Activated CD8-positive, alpha-beta memory T cell treated with anti-CD3 and anti-CD28 coated beads, Interleukin-2, amount 50 U/mL, for 4 hours (primary cell): ENCODE measurements around the gene ATL1.
"Not testable (repeated sequence)": the region's sequence is repeated elsewhere in the genome, so short reads cannot be mapped to it uniquely, and the experiment has no call there.

Experiments used
- DNase-seq: peaks from one replicate; pipeline ENCODE4 v3.0.0-alpha.2; 2020

Gene ATL1

GRCh38 chr14:50605766-50606165, 45.8 kb downstream of the ATL1 start:
- DNase-seq: no peak

DNA sequence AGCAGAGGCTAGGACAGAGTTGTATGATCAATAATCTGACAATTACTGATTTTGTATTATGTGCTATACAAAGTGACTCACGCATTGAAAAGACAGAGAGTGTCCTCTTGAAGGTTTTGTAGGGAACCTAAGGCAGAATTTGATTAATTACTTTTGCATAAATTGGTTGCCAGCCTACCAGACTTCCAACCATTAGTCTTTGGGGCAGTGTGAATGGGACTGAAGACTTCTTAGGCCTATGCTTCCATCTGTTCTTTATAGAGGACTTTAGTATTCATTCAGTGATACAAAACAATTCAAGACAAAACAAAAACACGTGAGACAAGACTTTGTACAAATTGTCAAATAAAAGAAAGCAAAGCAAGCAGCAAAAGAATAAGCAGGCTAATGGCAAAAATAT, 46.5 kb downstream of the ATL1 start:
- DNase-seq: no peak

DNA sequence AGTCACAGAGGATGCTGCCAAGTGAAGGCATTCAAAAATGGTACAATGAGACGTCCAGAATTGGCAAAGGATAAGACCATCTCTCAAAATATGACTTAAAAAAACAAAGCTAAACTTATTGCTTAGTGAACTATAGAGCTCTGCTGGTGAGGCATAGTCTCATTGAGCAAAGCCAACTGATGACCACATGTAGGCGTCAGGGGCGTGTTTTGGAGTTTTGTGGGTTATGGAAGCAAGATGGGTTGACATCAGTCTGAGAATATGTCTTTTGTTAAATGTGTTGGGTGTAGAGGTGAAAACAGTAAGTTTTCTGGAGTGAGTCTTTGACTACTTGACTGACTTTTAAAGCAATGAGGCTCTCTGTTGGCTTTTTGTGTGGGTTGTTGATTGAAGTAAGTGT, 47.2 kb downstream of the ATL1 start:
- DNase-seq: no peak

DNA sequence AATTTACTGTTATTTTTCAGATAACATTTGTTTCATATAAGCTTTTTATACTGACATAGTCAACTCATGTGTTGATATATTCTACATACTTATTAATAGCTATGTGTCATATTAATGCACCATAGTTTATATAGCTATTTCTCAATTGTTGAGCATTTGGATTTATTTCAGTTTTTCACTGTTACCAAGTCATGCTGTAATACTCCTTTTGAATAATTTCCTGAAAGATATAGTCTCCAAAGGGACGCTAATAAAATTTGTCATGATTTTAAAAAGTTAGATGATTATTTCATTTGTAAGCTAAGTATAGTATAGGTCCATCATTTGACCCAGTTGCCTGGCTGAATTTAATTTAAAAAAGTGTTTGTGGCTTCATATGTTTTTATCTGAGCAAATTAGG, 47.8 kb downstream of the ATL1 start:
- no peak for DNase-seq

- DNase-seq: no peak
These were observed 48.4 kb downstream of the ATL1 start for GRCh38 chr14:50608302-50608851.

- no peak for DNase-seq
These were observed 50.5 kb downstream of the ATL1 start for GRCh38 chr14:50610465-50610864.

GRCh38 chr14:50612806-50613205, 52.9 kb downstream of the ATL1 start:
- no peak for DNase-seq

DNA sequence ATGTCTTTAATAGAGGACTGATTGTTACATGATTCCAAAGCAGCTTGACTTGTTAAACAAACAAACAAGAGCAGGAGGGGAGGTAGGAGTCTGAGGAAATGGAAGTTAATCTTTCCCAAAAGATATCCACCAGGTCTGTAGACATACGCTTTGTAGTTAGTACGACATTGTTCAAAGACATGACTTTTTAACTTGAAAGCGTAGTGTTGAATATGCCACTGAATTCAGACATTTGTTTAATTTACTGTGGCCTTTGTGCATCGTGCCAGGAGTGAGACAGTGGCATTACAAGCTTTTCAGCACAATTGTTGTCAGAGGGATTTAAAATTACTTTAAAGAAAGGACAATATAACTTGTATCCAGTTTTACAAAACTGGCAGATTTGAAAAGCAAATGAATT, 55.1 kb downstream of the ATL1 start:
- no peak for DNase-seq

DNA sequence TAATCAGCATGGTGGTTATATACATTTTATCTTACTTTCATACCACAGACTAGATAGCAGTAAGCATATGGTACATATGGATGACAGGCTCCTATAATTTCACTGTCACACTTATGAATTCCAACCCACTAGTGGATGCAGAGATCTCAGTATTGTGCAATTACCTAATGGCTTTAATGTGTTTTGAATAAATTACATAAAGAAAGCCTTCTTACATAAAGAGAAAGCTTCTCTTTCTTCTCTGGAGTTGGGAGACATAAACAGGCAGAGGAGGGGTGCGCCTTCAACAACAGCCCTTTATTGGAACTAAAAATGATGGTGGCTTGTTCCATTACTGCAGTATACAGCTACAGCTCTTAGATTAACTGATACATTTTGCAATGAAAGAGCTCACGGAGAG, 55.6 kb downstream of the ATL1 start:
- no peak for DNase-seq

DNA sequence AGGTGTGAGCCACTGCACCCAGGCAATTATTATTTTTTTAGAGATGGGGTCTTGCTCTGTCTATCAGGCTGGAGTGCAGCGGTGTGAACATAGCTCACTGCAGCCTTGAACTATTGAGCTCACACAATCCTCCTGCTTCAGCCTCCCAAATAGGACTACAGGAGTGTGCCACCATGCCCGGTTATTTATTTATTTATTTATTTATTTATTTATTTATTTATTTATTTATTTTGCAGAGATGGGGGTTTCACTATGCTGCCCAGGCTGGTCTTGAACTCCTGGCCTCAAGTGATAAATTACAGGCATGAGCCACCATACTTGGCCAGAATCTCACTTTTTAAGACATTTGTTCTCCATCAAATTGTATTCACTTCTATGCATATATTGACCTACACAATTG, 56.3 kb downstream of the ATL1 start:
- no peak for DNase-seq

DNA sequence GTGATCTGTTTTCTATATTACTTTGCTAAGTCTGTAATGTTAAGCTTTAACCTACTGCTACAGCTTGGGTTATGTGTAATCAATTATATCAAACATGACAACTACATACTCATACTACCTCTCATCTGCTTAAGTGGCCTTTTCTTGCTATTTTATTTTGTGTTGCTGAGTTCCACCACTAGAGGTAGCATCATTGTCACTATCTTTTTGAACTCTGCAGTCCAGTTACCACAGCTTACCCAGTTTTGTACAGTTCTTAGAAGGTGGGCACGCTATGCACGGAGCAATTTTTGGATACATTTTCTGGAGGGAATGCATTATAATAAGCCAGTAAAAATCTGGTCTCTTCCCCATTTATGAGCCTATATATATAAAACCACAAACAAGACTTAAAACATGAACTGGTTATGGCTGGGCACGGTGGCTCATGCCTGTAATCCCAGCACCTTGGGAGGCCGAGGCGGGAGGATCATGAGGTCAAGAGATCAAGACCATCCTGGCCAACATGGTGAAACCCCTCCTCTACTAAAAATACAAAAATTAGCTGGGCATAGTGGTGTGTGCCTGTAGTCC, 59.7 kb downstream of the ATL1 start:
- DNase-seq: no peak

DNA sequence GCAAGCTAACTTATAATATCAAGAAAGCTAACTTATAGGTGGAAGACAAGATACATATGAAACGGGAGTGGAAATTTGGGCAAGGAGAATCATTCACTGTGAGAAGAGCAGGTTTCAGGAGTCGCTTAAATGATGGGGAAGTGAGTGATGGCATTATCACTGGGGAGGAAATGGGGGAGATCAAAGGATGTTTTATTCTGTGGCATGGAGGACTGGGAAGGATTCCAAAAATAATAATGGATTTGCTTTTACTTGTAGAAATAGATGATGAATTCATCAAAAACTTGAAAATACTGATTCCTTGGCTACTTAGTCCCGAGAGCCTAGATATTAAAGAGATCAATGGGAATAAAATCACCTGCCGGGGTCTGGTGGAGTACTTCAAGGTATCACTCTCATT, 60.4 kb downstream of the ATL1 start:
- no peak for DNase-seq

- DNase-seq: no peak
These were observed 63.0 kb downstream of the ATL1 start for GRCh38 chr14:50622978-50623377.

DNA sequence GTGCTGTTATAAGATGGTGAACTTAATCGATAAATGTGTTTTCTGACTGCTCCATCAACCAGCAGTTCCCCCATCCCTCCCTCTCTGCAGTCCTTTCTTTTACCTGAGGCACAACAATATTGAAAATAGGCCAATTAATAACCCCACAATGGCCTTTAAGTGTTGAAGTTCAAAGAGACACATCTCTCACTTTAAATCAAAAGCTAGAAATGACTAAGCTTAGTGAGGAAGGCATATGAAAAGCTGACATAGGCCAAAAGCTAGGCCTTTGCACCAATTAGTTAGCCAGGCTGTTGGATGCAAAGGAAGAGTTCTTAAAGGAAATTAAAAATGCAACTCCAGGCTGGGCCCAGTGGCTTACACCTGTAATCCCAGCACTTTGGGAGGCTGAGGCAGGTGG, 64.5 kb downstream of the ATL1 start:
- DNase-seq: no peak

DNA sequence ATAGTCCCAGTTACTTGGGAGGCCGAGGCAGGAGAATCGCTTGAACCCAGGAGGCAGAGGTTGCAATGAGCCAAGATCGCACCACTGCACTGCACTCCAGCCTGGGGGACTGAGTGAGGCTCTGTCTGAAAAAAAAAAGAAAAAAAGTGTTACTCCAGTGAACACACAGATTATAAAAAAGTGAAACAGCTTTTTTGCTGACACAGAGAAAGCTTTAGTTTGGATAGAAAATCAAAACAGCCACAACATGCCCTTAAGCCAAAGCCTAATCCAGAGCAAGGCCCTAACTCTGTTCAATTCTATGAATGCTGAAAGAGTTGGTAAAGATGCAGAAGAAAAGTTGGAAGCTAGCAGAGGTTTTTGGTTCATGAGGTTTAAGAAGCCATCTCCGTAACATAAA, 65.0 kb downstream of the ATL1 start:
- not testable (repeated sequence) for DNase-seq

DNA sequence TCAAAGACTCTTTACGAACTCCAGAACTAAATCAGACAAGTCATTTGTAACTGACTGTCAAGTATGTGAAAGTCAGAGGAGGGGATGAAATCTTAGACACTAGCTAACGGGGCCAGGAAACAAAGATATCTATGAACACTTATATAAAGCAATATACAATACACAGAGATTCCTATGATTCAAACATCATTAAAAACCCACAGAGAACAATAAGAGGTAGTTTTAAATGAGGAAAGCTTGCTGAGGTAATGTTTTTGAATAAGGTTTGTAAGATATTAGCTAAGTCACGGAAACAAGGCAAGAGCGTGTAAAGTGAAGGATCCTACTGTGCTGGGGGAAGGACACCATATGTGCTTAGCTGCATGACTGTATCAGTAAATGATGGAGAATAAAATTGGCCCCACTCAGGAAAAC, 71.5 kb downstream of the ATL1 start:
- DNase-seq: no peak

- no peak for DNase-seq
These were observed 74.0 kb downstream of the ATL1 start for GRCh38 chr14:50633954-50634353.

GRCh38 chr14:50635141-50635540, 75.2 kb downstream of the ATL1 start:
- DNase-seq: no peak

DNA sequence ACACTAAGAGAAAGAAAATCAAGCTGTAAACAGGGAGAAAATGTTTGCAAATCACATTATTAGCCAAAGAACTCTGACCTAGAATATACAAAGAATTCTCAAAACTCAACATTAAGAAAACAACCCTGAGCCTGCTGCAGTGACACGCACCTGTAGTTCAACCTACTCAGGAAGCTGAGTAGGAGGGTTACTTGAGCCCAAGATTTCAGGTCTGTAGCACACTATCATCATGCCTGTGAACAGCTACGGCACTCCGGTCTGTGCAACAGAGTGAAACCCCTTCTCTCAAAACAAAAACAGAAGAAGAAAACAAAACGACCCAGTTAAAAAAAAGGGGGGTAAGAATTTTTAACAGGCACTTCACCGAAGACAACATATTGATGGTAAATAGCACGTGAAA, 87.3 kb downstream of the ATL1 start:
- DNase-seq: no peak

GRCh38 chr14:50647753-50648152, 87.8 kb downstream of the ATL1 start:
- DNase-seq: no peak

DNA sequence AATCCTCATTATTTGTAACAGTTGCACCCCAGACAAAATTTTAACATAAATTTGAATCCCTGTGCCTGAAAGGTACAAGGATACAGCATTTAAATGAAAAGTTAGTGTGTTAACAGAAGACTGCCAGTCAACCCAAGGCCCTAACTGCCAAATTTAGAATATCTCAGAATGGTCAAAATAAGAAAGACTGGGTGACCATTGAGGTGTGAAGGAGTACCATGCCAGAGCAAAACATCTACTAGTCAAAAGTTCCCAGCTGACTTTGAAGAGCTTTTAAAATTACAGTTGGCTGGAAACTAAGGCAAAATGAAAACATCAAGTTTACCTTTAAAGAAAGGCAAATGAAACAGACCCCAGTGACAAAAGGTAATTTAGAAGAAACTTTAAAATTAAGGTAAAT, 89.7 kb downstream of the ATL1 start:
- no peak for DNase-seq

GRCh38 chr14:50656776-50657175, 96.8 kb downstream of the ATL1 start:
- no peak for DNase-seq

GRCh38 chr14:50657753-50658152, 97.8 kb downstream of the ATL1 start:
- no peak for DNase-seq

- no peak for DNase-seq
These were observed 98.3 kb downstream of the ATL1 start for GRCh38 chr14:50658203-50658602.

DNA sequence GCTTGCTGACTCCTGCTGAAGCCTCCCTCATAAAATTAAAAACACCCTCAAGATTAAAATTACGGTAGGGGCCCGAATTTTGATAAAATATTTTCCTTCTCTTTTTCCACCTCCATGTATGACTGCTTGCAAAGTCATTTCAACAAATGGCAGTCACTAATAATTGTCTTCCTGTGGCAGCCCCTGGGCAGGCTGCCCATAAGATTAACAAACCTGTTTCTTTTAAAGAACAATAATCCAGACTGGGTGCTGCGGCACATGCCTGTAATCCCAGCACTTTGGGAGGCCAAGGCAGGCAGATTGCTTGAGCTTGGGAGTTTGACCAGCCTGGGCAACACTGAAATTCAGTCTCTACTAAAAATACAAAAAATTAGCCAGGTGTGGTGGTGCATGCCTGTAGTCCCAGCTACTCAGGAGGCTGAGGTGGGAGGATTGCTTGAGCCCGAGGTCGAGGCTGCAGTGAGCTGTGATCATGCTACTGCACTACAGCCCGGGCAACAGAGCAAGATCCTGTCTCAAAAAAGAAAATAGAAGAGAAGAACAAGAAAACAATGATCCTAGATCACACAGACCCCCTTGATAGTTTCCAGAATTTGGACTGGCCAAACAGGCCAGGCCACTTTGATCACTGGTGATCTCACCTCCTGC, 99.5 kb downstream of the ATL1 start:
- no peak for DNase-seq
